GM18873 (cell line): ENCODE results near the gene ASH1L.
A peak's percentile ranks its signal among the peaks of the same experiment; 100 is the strongest.
"Not testable (repeated sequence)": the region's sequence is repeated elsewhere in the genome, so short reads cannot be mapped to it uniquely, and the experiment has no call there.

Experiments used
- ATAC-seq: cut with Tn5 transposase; IDR thresholded peaks from one replicate; pipeline ENCODE4 v1.9.1; 2021; ENCODE audit warnings: mild to moderate bottlenecking, moderate library complexity, moderate number of reproducible peaks; ENCODE audit not compliant: unreplicated experiment, low FRiP score

Gene ASH1L

GRCh38 chr1:155342842-155343241 lies 219.8 kb downstream of the ASH1L start:
- ATAC-seq: no peak

- no peak for ATAC-seq
These were observed 223.0 kb downstream of the ASH1L start for GRCh38 chr1:155339515-155340097.

GRCh38 chr1:155334962-155335361 lies 227.6 kb downstream of the ASH1L start:
- no peak for ATAC-seq

GRCh38 chr1:155329980-155330598 lies 232.5 kb downstream of the ASH1L start:
- no peak for ATAC-seq

DNA sequence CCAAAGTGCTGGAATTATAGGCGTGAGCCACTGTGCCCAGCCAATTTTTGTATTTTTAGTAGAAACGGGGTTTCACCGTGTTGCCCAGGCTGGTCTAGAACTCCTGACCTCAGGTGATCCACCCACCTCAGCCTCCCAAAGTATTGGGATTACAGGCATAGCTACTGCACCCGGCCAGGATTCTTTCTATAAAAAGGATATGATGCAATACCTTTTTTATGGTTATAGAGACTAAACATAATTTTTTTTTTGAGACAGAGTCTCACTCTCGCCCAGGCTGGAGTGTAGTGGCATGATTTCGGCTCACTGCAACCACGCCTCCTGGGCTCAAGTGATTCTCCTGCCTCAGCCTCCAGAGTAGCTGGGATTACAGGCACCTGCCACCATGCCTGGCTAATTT lies 233.7 kb downstream of the ASH1L start:
- ATAC-seq: not testable (repeated sequence)

- ATAC-seq: no peak
These were observed 234.6 kb downstream of the ASH1L start for GRCh38 chr1:155327981-155328380.

GRCh38 chr1:155326631-155327037 lies 236.0 kb downstream of the ASH1L start:
- no peak for ATAC-seq

DNA sequence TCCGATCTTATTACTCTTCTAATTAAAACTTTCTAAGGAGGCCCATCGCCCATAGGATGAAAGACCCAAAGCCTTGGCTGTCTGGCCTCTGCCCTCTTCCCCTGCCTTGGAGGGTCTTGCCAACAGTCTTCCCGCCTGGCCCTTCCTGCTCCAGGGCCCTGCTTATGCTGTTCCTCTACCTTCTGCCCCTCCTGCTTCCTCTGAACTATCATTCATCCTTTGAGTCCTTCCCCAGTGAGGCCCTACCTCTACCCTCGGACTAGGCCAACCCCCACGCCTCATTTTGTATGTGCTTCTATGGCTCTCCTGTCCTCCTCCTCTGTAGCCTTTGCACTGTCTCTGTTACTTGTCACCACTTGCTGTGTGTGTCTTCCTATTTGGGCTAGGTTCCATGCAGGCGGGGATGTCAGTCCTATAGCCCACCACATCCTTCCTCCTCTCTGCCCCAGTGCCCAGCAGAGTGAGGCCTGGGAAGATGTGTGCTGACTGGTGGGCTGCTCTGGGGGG lies 236.5 kb downstream of the ASH1L start:
- no peak for ATAC-seq

DNA sequence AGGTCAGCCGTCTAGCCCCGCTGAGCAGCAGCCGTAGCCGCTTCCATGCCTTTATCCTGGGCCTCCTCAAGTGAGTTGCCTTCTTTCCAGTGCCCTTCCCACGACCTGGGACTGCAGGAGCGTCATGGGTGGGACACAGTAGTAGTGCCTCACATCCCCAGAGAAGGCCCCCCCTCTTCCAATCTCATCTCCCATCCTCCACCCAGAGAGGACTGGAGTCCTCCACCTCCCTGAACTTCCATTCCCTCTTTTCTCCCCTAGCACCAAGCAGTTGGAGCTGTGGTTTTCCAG lies 237.1 kb downstream of the ASH1L start:
- ATAC-seq: no peak

DNA sequence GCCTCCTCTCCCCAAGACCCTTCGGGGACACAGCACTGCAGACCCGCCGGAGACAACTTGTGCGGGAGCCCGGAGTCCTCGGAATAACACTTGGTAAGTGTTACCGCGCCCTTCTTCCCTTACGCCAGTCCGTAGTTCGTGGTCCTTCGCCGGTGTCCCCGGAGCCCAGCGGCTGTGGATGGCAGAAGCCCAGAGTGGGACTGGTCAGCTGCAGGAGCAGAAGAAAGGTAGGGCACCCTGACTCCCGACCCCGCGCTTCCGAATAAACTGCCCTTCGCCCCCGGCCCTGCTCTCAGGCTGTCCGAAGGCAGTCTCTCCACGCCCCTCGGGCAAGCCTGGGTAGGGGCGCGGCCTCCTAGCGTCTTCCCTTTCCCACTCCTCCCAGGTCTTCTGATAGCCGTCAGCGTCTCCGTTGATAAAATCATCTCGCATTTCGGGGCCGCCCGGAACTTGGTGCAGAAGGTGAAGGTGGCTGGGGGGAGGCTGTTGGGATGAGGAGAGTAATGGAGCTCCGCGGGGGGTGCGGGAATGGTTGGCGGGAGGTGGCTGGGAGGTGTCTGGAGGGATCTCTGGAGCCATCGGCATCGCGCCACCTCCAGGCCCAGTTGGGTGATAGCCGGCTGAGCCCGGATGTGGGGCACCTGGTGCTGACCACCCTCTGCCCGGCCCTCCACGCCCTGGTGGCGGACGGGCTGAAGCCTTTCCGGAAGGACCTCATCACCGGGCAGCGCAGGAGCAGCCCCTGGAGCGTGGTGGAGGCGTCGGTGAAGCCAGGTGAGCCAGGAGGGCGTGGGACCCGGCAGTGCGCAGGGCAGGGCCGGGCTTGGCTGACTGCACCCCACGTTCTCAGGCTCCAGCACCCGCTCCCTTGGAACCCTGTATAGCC lies 237.6 kb downstream of the ASH1L start:
- ATAC-seq: no peak

GRCh38 chr1:155324037-155324716 lies 238.4 kb downstream of the ASH1L start:
- ATAC-seq: peak; percentile 70

- peak; percentile 10 for ATAC-seq
These were observed 238.9 kb downstream of the ASH1L start for GRCh38 chr1:155323729-155324036.

GRCh38 chr1:155322953-155323728 lies 239.5 kb downstream of the ASH1L start:
- ATAC-seq: no peak

- no peak for ATAC-seq
These were observed 240.0 kb downstream of the ASH1L start for GRCh38 chr1:155322571-155322952.

DNA sequence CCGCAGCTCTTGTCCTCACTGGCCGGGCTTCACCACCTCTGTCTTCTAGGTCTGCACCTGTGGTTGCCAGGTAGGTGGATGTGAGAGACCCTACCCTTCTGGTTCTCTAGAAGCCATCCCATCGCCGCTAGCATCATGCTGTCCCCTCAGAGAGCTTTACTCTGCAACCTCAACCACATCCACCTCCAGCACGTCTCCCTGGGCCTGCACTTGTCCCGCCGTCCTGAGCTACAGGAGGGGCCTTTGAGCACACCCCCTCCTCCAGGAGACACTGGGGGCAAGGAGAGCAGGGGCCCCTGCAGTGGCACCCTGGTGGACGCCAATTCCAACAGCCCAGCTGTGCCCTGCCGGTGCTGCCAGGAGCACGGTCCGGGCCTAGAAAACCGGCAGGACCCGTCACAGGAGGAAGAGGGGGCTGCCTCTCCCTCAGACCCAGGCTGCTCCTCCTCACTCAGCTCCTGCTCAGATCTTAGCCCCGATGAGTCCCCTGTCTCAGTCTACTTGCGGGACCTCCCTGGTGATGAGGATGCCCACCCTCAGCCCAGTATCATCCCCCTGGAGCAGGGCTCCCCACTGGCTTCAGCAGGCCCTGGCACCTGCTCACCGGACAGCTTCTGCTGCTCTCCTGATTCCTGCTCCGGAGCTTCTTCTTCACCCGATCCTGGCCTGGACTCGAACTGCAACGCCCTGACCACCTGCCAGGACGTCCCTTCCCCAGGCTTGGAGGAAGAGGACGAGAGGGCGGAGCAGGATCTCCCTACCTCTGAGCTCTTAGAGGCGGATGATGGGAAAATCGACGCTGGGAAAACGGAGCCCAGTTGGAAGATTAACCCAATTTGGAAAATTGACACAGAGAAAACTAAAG lies 240.7 kb downstream of the ASH1L start:
- no peak for ATAC-seq

DNA sequence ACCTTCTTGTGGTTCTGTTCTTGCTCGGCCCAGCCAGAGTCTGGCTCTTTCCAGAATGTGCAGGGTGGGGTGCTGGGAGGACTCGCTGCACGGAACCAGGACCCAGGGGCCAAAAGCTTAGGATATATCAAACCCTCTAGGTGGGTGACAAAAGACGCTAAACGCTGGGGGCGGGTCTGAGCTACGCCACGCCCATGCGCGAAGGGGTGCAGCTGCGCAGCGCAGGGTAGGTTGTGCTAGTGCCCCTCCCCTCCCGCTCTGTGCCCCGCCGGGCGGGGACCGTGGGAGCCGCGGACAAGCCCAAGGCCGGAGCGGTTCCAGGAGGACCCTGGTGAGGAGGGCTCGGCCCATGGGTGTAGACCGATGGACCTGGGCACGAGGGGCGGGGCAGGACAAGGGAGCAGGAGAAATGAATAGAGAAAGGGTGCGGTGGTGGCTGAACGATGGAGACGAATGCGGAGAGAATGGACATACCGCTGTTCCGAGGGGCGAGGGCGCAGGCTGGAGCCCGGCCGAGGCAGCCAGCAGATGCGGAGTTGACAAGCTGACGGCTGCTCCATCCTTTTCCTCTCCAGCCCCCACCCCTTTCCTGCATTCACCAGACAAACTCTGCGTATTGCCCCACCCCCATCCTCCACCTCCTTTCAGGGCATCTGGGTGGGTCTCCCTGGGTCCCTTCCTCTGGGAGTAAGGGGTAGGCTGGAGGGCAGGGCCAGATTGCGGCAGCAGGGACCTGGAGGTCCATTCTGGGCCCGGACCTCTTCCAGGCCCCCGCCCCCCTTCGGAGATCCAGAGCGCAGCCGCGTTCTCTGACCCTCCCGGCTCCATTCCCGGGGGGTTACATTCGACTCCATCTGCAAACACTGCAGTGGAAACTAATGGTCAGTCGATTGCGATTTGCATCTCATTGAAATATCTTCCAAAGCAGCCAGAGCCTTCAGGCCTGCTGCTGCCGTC lies 241.7 kb downstream of the ASH1L start, which contains the start of gene RUSC1:
Gene RUSC1 (plus strand): TSS at position 234 of the 957 bp plus-strand sequence. CDS start 880 bp downstream, outside the sequence.
- ATAC-seq: no peak

DNA sequence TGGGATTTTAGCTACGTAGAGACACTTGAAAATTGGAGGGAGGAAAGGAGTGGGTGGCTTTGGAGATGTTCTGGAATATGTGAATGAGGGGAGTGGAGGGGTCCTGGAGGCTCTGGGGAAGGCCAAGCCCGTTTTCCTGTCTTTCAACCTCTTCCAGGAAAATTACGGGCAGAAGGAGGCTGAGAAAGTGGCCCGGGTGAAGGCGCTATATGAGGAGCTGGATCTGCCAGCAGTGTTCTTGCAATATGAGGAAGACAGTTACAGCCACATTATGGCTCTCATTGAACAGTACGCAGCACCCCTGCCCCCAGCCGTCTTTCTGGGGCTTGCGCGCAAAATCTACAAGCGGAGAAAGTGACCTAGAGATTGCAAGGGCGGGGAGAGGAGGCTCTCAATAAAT lies 242.4 kb downstream of the ASH1L start:
- no peak for ATAC-seq

DNA sequence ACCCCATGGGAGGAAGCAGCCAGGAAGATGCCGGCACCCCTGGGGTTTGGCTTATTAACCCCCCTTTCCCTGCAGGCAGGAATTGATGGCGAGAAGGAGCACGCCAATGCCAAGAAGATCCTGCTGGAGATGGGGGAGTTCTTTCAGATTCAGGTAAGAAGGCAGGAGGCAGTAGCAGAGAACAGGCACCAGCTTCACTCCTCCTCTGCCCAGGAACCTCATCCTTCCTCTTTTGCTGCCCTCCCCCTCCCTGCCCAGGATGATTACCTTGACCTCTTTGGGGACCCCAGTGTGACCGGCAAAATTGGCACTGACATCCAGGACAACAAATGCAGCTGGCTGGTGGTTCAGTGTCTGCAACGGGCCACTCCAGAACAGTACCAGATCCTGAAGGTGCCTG lies 243.1 kb downstream of the ASH1L start:
- no peak for ATAC-seq
